ENCODE results near the gene ANKRD24. TPM values are rescaled to one million over a fixed set of nuclear protein-coding genes. Genes with fewer than 3 reads are reported as not detected.
A peak's percentile ranks its signal among the peaks of the same experiment; 100 is the strongest.

Gene ANKRD24
- total and polyA plus RNA-seq, 4 donors = 2.8 to 13.7 (median 6.7) TPM

DNA sequence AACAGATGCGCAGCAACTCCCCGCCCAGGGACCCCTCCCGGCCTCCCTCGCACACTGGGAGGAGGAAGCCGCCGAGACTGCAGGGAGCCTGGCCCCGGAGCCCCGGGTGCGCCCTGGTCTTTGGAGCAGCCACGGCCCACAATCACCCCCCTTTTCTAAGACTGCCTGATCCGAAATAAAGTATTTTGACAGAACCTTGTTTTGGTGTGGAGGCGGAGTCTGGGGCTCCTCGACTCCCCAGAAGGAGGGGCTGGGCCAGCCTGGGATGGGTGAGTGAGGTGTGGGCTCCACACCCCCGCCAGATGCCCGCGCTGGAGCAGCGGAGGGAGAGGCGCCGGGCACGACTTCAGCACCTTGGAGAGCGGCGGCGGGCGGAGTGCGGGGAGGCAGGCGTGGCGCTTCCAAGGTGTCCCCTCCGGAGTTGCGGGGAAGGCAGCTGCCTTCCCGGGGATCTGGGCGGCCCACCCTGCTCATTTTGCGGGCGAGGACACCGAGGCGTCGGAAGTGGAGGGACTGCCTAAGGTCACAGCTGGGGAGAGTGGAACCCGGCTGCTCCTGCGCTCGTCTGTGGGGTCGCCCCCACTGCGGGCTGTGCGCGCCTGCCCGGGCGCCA, 9.5 kb upstream of the ANKRD24 start:
- Histone ChIP-seq H3K27ac (ENCODE audit: low read depth, low read length) (no peak overlapping the region), H3K36me3 (ENCODE audit: control insufficient read depth, insufficient read depth, low read length) (peaks cover 43% of the 10 kb centered on the region), H3K27me3 (ENCODE audit: control insufficient read depth, insufficient read depth, low read length) (peaks cover 14% of the 10 kb centered on the region), H3K4me3 (ENCODE audit: low read depth, low read length) (no peak overlapping the region), H3K4me1 (ENCODE audit: control insufficient read depth, insufficient read depth, low read length) (peaks cover 9% of the 10 kb centered on the region), H3K9me3 (ENCODE audit: control insufficient read depth, insufficient read depth, low read length) (no peaks in the 10 kb centered on the region)
- WGBS (ENCODE audit: insufficient coverage) = 10% methylated on average over 34 of the region's 45 CpGs
- DNase-seq (ENCODE audit: low read depth in 4 of 6, low spot score in 6 of 6) = peak in 1 of 6 donors; percentile 55

DNA sequence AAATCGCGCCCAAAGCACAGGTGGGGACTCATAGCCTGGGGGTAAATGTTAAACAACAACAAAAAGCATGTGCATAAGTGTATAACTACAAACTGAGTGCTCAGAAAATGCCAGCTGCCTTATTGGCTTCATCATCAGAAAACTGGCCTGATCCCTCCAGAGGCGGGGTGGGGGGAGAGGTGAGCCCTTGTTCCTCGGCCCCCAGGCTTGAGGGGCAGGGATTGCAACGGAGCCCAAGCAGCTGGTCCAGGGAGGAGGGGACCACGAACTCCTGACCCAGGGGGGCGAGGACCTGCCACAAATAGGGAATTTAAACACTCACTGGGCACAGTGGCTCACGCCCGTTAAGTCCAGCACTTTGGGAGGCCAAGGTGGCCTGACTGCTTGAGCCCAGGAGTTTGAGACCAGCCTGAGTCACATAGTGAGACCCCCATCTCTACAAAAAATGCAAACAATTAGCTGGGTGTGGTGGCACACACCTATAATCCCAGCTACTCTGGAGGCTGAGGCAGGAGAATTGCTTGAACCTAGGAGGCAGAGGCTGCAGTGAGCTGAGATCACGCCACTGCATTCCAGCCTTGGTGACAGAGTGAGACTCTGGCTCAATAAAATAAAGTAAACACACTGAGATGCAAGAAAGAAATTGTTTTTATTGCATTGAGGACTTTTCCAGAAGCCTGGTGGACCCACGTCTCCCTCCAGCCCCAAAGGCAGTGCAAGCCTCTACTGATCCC, 8.8 kb upstream of the ANKRD24 start:
- WGBS (ENCODE audit: insufficient coverage) = 37% methylated on average over 6 of the region's 11 CpGs
- peaks cover 49% of the 10 kb centered on the region for H3K36me3 ChIP-seq (ENCODE audit: control insufficient read depth, insufficient read depth, low read length)
- no peak overlapping the region for H3K4me3 ChIP-seq (ENCODE audit: low read depth, low read length)

DNA sequence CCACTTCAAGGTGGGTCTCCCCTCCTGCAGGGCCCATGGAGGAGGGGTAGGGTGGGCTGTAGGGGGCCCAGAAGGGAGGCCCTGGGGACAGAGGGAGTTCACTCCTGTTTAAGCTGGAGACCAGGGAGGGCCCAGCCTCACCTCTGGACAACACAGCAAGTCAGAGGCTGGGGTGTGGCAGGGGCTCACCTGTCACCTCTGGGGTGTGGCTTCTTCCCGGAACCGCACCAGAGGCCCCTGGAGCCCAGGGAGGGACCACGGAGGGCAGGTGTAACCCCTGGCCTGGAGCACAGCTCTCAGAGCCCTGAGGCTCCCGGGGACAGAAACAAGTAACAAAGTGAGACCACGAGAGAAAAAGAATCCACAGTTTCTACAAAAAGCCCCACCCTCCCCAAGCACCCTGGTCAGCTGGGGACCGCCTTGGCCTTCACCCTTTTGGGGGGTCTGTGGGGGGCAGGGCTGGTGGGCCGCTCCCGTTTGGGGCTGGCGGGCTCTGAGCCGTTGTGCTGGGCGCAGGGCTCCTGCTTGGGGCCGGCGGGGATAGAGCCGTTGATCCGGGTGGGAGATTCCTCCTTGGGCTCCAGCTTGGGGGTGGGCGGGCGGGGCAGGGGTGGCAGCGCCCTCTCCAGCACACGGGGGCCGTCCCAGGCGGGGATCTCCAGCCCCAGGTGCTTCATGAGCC, 8.1 kb upstream of the ANKRD24 start:
- H3K36me3 ChIP-seq (ENCODE audit: control insufficient read depth, insufficient read depth, low read length) = peaks cover 56% of the 10 kb centered on the region
- H3K4me3 ChIP-seq (ENCODE audit: low read depth, low read length) = no peak overlapping the region
- H3K27me3 ChIP-seq (ENCODE audit: control insufficient read depth, insufficient read depth, low read length) = peaks cover 14% of the 10 kb centered on the region
- no peaks in the 10 kb centered on the region for H3K9me3 ChIP-seq (ENCODE audit: control insufficient read depth, insufficient read depth, low read length)
- no peak overlapping the region for H3K27ac ChIP-seq (ENCODE audit: low read depth, low read length)
- 84% methylated on average over 19 of the region's 21 CpGs for WGBS (ENCODE audit: insufficient coverage)
- DNase-seq (ENCODE audit: low read depth in 4 of 6, low spot score in 6 of 6) = no peak
- peaks cover 9% of the 10 kb centered on the region for H3K4me1 ChIP-seq (ENCODE audit: control insufficient read depth, insufficient read depth, low read length)

More for the DNA sequence above, 8.8 kb upstream of the ANKRD24 start:
- H3K27ac ChIP-seq (ENCODE audit: low read depth, low read length) = no peak overlapping the region
- no peak for DNase-seq (ENCODE audit: low read depth in 4 of 6, low spot score in 6 of 6)
- H3K27me3 ChIP-seq (ENCODE audit: control insufficient read depth, insufficient read depth, low read length) = peaks cover 14% of the 10 kb centered on the region
- no peaks in the 10 kb centered on the region for H3K9me3 ChIP-seq (ENCODE audit: control insufficient read depth, insufficient read depth, low read length)
- peaks cover 9% of the 10 kb centered on the region for H3K4me1 ChIP-seq (ENCODE audit: control insufficient read depth, insufficient read depth, low read length)

DNA sequence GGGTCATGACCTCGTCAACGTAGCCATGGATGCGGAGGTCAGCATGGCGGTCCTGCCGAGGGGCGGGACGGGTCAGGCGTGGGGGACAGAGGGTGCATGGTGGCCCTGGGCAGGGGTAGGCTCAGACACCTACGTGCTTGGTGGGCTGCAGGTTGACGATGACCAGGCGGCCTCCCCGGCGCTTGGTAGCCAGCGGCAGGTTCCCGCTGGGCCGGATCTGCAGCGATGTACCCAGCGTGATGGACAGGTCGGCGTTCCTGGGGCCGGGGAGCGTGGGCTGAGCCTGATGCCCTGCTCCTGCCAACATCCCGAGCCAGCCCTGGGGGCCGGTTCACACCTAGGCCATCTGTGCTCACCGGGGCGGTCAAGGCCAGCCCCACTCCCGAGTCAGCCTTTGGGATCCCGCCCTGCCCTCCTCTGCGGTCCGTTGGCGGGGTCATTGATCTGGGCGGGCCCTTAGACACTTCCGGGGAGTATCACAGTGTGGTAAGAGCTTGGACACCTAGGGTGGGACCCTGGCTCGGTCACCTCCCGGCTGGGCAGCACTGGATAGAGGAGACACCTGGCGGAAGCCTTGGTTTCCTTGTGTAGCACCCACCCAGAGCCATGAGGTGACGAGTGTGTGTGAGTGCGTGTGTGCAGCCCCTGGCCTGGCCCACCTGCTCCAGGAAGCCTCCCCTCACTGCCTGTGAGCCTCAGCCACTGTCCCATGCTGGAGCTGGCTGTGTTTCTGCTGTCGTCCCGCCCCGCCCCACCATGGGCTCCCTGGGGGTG, 7.4 kb upstream of the ANKRD24 start:
- Histone ChIP-seq H3K4me1 (ENCODE audit: control insufficient read depth, insufficient read depth, low read length) (peaks cover 9% of the 10 kb centered on the region), H3K4me3 (ENCODE audit: low read depth, low read length) (no peak overlapping the region), H3K9me3 (ENCODE audit: control insufficient read depth, insufficient read depth, low read length) (no peaks in the 10 kb centered on the region), H3K36me3 (ENCODE audit: control insufficient read depth, insufficient read depth, low read length) (peaks cover 64% of the 10 kb centered on the region), H3K27me3 (ENCODE audit: control insufficient read depth, insufficient read depth, low read length) (peaks cover 14% of the 10 kb centered on the region), H3K27ac (ENCODE audit: low read depth, low read length) (no peak overlapping the region)
- no peak for DNase-seq (ENCODE audit: low read depth in 4 of 6, low spot score in 6 of 6)
- 94% methylated on average over 39 of the region's 41 CpGs for WGBS (ENCODE audit: insufficient coverage)

DNA sequence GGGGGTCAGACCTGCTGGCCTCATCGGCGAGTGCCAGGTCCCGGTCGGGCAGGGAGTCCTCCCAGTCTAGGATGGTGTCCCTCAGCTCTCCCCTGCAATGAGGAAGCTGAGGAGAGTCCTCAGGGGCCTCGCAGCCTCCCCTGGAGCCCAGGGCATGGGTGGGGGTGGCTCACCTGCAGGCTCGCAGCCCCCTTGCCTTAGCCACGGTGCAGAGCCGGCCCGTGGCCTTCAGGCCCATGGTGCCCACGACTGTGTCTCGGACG, 6.9 kb upstream of the ANKRD24 start:
- peaks cover 10% of the 10 kb centered on the region for H3K4me1 ChIP-seq (ENCODE audit: control insufficient read depth, insufficient read depth, low read length)
- peaks cover 14% of the 10 kb centered on the region for H3K27me3 ChIP-seq (ENCODE audit: control insufficient read depth, insufficient read depth, low read length)
- H3K27ac ChIP-seq (ENCODE audit: low read depth, low read length) = no peak overlapping the region
- no peak overlapping the region for H3K4me3 ChIP-seq (ENCODE audit: low read depth, low read length)
- DNase-seq (ENCODE audit: low read depth in 4 of 6, low spot score in 6 of 6) = no peak
- H3K9me3 ChIP-seq (ENCODE audit: control insufficient read depth, insufficient read depth, low read length) = no peaks in the 10 kb centered on the region
- H3K36me3 ChIP-seq (ENCODE audit: control insufficient read depth, insufficient read depth, low read length) = peaks cover 69% of the 10 kb centered on the region
- WGBS (ENCODE audit: insufficient coverage) = 96% methylated on average over 12 of the region's 12 CpGs

DNA sequence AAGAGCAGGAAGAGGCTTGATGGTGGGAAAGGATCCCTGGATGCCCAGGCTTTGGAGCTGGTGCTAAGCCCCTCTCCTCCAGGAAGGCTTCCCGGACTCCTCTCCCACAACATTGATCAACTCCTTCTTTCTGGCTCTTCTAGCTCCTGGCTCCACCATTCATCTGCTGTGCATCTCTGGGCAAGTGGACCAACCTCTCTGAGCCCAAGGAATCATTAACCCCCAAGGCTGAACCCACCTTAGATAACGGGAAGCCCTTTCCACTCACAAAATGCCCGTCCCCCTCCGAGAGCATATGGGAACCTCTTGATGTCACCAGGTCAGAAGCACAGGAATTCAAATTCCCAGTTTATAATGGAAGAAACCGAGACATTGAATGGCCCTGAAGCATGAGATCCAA, 5.3 kb upstream of the ANKRD24 start:
- peaks cover 74% of the 10 kb centered on the region for H3K36me3 ChIP-seq (ENCODE audit: control insufficient read depth, insufficient read depth, low read length)

DNA sequence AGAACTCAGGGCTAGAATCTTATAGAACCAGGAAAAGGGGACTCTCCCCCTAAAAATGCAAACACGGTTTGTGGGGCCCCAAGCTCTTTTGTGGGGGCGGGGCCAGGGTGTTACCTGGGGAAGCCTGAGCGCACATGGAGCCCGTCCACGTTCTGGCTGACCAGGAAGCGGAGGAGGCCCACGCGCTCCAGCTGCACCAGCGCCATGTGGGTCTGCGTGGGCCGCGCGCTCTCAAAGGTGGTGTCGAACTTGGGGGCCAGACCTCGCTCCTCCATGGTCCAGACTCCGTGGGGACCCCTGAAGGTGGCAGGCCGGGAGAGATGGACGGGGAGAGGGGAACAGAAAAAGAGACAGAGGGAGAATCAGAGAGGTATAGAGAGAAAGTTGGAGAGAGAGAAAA, 3.5 kb upstream of the ANKRD24 start:
- H3K27me3 ChIP-seq (ENCODE audit: control insufficient read depth, insufficient read depth, low read length) = no peaks in the 10 kb centered on the region
- 96% methylated on average over 17 of the region's 18 CpGs for WGBS (ENCODE audit: insufficient coverage)
- H3K9me3 ChIP-seq (ENCODE audit: control insufficient read depth, insufficient read depth, low read length) = no peaks in the 10 kb centered on the region
- H3K4me1 ChIP-seq (ENCODE audit: control insufficient read depth, insufficient read depth, low read length) = peaks cover 26% of the 10 kb centered on the region
- H3K36me3 ChIP-seq (ENCODE audit: control insufficient read depth, insufficient read depth, low read length) = peaks cover 69% of the 10 kb centered on the region
- no peak overlapping the region for H3K27ac ChIP-seq (ENCODE audit: low read depth, low read length)
- DNase-seq (ENCODE audit: low read depth in 4 of 6, low spot score in 6 of 6) = no peak
- H3K4me3 ChIP-seq (ENCODE audit: low read depth, low read length) = no peak overlapping the region

More for the DNA sequence above, 5.3 kb upstream of the ANKRD24 start:
- Histone ChIP-seq H3K27ac (ENCODE audit: low read depth, low read length) (no peak overlapping the region), H3K9me3 (ENCODE audit: control insufficient read depth, insufficient read depth, low read length) (no peaks in the 10 kb centered on the region), H3K4me1 (ENCODE audit: control insufficient read depth, insufficient read depth, low read length) (peaks cover 25% of the 10 kb centered on the region), H3K4me3 (ENCODE audit: low read depth, low read length) (no peak overlapping the region), H3K27me3 (ENCODE audit: control insufficient read depth, insufficient read depth, low read length) (peaks cover 11% of the 10 kb centered on the region)
- no peak for DNase-seq (ENCODE audit: low read depth in 4 of 6, low spot score in 6 of 6)
- 95% methylated on average over 2 of the region's 5 CpGs for WGBS (ENCODE audit: insufficient coverage)

DNA sequence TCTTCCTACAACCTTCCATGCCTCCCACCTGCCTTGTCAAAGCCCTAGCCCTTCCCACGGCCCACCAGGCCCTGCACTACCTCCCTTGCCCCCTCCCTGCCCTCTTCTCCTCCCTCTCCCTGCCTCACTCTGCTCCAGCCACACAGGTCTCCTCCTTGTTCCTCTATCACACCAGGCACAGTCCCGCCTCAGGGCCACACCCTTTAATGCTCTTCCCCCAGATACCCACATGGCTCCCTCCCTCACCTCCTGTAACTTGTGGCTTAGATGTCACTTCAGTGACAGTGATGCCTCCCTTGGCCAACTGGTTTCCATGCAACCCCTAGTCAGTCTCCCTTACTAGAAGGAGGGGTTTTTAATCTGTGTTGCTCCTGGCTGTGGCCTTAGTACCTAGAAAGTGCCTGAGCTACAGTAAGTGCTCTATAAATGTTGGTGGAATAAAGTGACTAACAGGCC, 1.4 kb upstream of the ANKRD24 start:
- H3K27me3 ChIP-seq (ENCODE audit: control insufficient read depth, insufficient read depth, low read length) = no peaks in the 10 kb centered on the region
- peaks cover 29% of the 10 kb centered on the region for H3K4me1 ChIP-seq (ENCODE audit: control insufficient read depth, insufficient read depth, low read length)
- H3K9me3 ChIP-seq (ENCODE audit: control insufficient read depth, insufficient read depth, low read length) = no peaks in the 10 kb centered on the region
- WGBS (ENCODE audit: insufficient coverage) = 85% methylated on average over 2 of the region's 2 CpGs
- no peak overlapping the region for H3K27ac ChIP-seq (ENCODE audit: low read depth, low read length)
- H3K36me3 ChIP-seq (ENCODE audit: control insufficient read depth, insufficient read depth, low read length) = peaks cover 48% of the 10 kb centered on the region
- H3K4me3 ChIP-seq (ENCODE audit: low read depth, low read length) = no peak overlapping the region
- no peak for DNase-seq (ENCODE audit: low read depth in 4 of 6, low spot score in 6 of 6)

DNA sequence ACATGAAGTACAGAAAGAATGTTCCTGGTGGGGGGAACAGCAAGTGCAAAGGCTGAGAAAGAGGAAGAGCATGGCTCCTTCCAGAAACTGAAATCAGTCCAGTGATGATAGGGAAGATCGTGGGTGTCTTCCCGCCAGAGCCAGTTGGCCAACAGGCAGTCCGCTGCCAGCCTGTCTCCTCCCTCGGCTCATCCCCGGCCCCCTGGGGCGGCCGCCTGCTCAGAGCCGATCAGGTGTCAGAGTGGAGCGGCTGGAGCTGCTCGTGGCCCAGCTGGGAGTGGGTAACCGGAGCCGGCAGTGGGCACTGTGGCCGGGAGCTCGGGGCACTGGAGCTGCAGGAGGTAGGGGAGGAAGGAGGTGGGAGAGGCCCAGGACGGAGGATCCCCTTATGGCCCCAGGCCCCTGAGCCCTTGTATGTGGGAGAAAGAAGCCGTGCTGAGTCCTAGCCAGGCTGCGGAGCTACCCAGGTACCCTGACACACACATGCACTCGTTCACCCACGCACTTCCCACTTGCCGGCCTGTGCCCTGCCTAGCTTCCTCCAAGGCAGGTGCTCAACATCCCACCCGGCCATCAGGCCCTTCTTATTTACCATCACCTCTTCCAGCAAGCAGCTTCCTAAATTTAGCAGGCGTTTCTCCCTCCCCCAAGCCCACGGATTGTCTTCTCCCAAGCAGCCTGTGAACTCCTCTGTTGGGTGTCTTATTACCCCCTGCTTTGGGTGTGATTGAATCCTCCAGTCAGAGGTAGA, 1.7 kb downstream of the ANKRD24 start:
- Histone ChIP-seq H3K9me3 (ENCODE audit: control insufficient read depth, insufficient read depth, low read length) (no peaks in the 10 kb centered on the region), H3K36me3 (ENCODE audit: control insufficient read depth, insufficient read depth, low read length) (peaks cover 20% of the 10 kb centered on the region), H3K27me3 (ENCODE audit: control insufficient read depth, insufficient read depth, low read length) (no peaks in the 10 kb centered on the region), H3K27ac (ENCODE audit: low read depth, low read length) (no peak overlapping the region), H3K4me3 (ENCODE audit: low read depth, low read length) (no peak overlapping the region), H3K4me1 (ENCODE audit: control insufficient read depth, insufficient read depth, low read length) (peaks cover 36% of the 10 kb centered on the region)
- WGBS (ENCODE audit: insufficient coverage) = 37% methylated on average over 21 of the region's 23 CpGs
- DNase-seq (ENCODE audit: low read depth in 4 of 6, low spot score in 6 of 6) = no peak

Measured in spinal cord (tissue), 10 donors.